Activated CD4-positive, alpha-beta T cell treated with anti-CD3 and anti-CD28 coated beads for 36 hours (primary cell): ENCODE measurements around the gene GDI1. TPM values are rescaled to one million over a fixed set of nuclear protein-coding genes. Genes with fewer than 3 reads are reported as not detected.
"Not testable (repeated sequence)": the region's sequence is repeated elsewhere in the genome, so short reads cannot be mapped to it uniquely, and the experiment has no call there.

ENCODE experiments used
- ATAC-seq: fragments of 200-7000 bp; cut with Tn5 transposase; one replicate; pipeline ENCODE4 v1.10.0; 2021; ENCODE audit warnings: mild to moderate bottlenecking, moderate library complexity
- CTCF ChIA-PET: fragments of 350-600 bp; sonication (Branson Sonifier 250); formaldehyde crosslinking; loops from one replicate; lab custom pipeline; 2021; ENCODE audit warnings: antibody characterized with exemption; lab: Charles Lee
- POLR2A ChIA-PET: fragments of 350-600 bp; sonication (Branson Sonifier 250); formaldehyde crosslinking; loops from one replicate; lab custom pipeline; 2021; ENCODE audit warnings: antibody characterized with exemption, inconsistent platforms; lab: Charles Lee
- DNase-seq: peaks from one replicate; pipeline ENCODE4 v3.0.0-alpha.2; 2020
- H3K27ac Mint-ChIP-seq: one replicate; pipeline ENCODE4 v1.8.0; 2021; ENCODE audit warnings: mixed read lengths
- H3K27me3 Mint-ChIP-seq: one replicate; pipeline ENCODE4 v1.8.0; 2021; ENCODE audit warnings: mixed read lengths
- H3K36me3 Mint-ChIP-seq: one replicate; pipeline ENCODE4 v1.8.0; 2021; ENCODE audit warnings: low read depth, mixed read lengths
- H3K4me1 Mint-ChIP-seq: one replicate; pipeline ENCODE4 v1.8.0; 2021; ENCODE audit warnings: mixed read lengths
- H3K4me3 Mint-ChIP-seq: one replicate; pipeline ENCODE4 v1.8.0; 2021; ENCODE audit warnings: mild to moderate bottlenecking, moderate library complexity, mixed read lengths
- H3K9me3 Mint-ChIP-seq: one replicate; pipeline ENCODE4 v1.8.0; 2021; ENCODE audit warnings: low read depth, mixed read lengths
- intact Hi-C, 2 experiments: fragments of 100-400 bp; cut with DNase I in 1 of 2; cut with micrococcal nuclease in 1 of 2; formaldehyde crosslinking; loops; one replicate each; pipeline versions ENCODE4 v1.14.2 to v1.15.1; 2022 to 2024; cut with DNase I, micrococcal nuclease
- total RNA-seq, 2 experiments: library from RNA; stranded (reverse); gene quantifications; one replicate each; pipeline ENCODE4 v1.2.3, GENCODE V29; 2021

The GDI1 gene
- total RNA-seq = 100 to 1,000 TPM; 100 to 117 TPM

DNA sequence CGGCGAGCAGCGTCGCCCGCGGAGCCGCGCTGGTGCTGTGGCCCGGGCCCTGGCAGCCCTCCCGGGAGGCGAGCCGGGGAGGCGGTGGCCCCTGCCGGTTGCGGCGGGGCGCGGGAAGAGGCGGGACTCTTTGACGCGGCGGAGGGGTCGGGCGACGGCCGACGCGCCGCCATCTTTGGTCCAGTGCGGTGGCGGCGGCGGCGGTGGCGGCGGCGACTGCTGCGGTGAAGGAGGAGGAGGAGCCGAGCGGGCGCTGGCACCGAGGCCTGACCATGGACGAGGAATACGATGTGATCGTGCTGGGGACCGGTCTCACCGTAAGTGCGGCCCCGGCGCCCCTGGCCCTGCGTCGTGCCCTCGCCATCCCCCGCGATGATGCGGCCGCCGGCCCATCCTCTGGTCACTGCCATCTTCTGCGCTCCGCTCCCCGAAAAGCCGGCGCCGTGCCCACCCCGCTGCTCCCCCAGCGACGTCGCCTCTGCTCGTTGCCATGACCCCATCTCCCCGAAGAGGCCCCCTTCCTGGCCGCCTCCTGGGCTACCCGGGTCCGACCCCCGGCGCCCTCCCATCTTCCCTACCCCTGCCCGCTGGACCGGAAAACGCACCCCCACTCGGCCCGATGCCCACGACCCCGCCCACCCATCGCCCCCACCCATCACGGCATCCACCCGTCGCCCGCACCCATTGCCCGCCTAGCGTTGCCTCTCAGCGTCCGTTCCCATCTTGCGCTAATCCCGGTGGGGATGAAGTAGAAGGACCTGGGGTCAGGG is at the start of gene GDI1:
Gene GDI1, plus strand, starts transcription at position 172 of the 770 bp plus-strand sequence. Its CDS starts 101 bp downstream, at position 273.
- intact Hi-C loops = loop anchor here in 1 of 2 experiments (1.0 to 2.0 kb wide), 6 partner anchors 22 to 80 kb away; partner anchors contain the start of genes FAM3A, LAGE3, PLXNA3 and RPL10
- peak within 1 kb of the TSS; percentile 87 for H3K27ac Mint-ChIP-seq
- no peaks in the 10 kb centered on the region for H3K27me3 Mint-ChIP-seq
- DNase-seq = peak; percentile 69
- no peaks in the 10 kb centered on the region for H3K9me3 Mint-ChIP-seq
- H3K4me3 Mint-ChIP-seq = peak within 1 kb of the TSS; percentile 83
- H3K4me1 Mint-ChIP-seq = peaks cover 22% of the 10 kb centered on the region
- ChIA-PET POLR2A (no interaction called here), CTCF (no interaction called here)
- peak; percentile 40 for ATAC-seq
- H3K36me3 Mint-ChIP-seq = peaks cover 19% of the 10 kb centered on the region

DNA sequence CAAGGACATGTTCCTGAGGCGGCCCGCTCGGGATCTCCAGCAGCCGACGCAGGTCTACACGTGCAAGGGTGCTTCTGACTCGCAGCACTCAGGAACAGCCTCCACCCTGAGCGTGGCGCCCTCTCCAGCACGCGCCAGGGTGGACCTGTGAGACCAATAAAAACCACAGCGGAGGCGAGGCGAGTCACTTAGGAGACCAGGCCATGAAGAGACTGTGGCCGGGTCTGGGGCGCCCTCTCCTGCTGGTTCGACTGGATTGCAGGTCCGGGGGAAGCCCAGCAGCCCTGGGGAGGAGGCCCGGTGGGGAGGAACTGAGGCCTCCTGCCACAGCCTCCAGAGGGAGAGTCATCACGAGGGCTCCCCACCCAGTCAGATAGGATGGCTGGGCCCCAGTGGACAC is 48.9 kb upstream of the GDI1 start:
- H3K9me3 Mint-ChIP-seq, H3K4me1 Mint-ChIP-seq, H3K27ac Mint-ChIP-seq, intact Hi-C loops, DNase-seq, H3K4me3 Mint-ChIP-seq, H3K27me3 Mint-ChIP-seq, CTCF ChIA-PET, H3K36me3 Mint-ChIP-seq, POLR2A ChIA-PET: not testable (repeated sequence)
- peak; percentile 48 for ATAC-seq

DNA sequence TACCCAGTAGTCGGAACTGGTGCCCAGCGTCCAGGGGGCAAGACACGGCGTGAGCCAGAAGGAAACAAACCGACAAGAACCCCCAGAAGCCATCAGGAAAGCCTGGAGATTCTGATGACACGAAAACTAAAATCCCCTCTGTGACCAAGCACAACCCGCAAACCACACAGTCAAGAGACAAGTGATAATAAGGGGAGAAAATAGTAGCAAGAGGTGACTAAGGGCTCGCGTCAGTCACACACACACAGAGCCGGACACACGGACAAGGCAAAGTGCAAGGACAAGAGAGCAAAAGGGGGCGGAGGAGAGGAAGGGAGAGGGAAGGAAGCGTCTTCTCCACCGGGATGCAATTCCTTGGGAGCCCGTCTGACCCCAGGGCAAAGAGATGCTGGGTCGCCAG is 48.3 kb upstream of the GDI1 start:
- POLR2A ChIA-PET, intact Hi-C loops, H3K36me3 Mint-ChIP-seq, H3K4me1 Mint-ChIP-seq, H3K27ac Mint-ChIP-seq, H3K4me3 Mint-ChIP-seq, DNase-seq, H3K9me3 Mint-ChIP-seq, CTCF ChIA-PET, H3K27me3 Mint-ChIP-seq: not testable (repeated sequence)
- ATAC-seq = peak; percentile 16

DNA sequence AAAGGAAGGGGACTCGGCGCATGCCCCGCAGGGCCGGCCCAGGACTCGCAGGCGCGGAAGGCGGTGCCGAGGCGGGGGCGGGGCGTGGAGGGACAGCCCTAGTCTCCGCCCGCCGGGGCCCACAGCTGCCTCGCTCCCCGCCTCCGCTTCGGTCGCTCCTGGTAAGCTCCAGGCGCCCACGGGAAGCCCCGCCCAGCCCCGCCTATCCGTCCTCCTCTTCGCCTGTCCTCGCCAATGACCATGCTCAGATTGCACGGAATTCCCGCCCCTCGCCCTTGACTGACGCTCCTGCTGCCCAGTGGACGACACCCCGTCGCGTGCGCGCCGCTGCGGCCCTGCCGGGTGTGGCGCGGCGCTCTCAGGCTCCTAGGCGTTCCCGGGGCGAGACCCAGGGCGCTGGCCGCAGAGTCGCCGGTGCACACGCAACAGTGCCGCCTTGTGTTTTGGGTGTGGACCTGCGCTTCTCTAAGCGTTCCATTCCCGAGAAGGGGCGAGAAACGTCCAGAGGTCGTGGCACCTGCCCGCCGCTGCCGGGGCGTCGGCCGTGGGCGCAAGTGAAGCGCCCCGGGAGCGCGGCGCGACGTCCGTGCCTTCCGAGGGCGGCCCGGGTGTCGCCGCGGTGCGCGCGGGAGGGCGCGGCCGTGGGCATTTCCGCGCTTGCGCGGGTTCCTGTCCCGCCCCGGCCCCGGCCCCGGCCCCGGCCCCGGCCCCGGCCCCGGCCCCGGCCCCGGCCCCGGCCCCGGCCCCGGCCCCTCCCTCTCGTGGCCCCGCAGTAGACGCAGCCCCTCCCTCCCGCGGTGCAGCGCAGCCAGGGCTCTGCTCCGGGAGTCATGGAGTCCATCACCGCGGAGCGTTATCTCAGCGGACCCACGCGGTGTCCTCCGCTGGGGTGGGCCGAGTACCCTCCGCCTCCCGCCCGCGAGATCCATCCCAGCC is 46.9 kb upstream of the GDI1 start:
- CTCF ChIA-PET, intact Hi-C loops, H3K4me1 Mint-ChIP-seq, H3K4me3 Mint-ChIP-seq, DNase-seq, H3K9me3 Mint-ChIP-seq, H3K36me3 Mint-ChIP-seq, POLR2A ChIA-PET, H3K27ac Mint-ChIP-seq, H3K27me3 Mint-ChIP-seq: not testable (repeated sequence)
- peak; percentile 75 for ATAC-seq

DNA sequence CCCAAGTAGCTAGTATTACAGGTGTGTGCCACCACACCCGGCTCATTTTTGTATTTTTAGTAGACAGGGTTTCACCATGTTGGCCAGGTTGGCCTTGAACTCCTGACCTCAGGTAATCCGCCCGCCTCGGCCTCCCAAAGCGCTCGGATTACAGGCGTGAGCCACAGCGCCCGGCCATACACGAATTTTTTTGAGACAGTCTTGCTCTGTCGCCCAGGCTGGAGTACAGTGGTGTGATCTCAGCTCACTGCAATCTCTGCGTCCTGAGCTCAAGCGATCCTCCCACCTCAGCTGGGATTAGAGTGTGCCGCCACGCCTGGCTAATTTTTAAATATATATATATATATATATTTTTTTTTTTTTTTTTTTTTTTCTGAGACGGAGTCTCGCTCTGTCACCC is 40.6 kb upstream of the GDI1 start:
- intact Hi-C loops, H3K9me3 Mint-ChIP-seq, H3K4me1 Mint-ChIP-seq, H3K27me3 Mint-ChIP-seq, POLR2A ChIA-PET, H3K27ac Mint-ChIP-seq, DNase-seq, ATAC-seq, CTCF ChIA-PET: not testable (repeated sequence)
- peak overlapping the region; percentile 99 for H3K4me3 Mint-ChIP-seq
- H3K36me3 Mint-ChIP-seq = peaks cover 33% of the 10 kb centered on the region

DNA sequence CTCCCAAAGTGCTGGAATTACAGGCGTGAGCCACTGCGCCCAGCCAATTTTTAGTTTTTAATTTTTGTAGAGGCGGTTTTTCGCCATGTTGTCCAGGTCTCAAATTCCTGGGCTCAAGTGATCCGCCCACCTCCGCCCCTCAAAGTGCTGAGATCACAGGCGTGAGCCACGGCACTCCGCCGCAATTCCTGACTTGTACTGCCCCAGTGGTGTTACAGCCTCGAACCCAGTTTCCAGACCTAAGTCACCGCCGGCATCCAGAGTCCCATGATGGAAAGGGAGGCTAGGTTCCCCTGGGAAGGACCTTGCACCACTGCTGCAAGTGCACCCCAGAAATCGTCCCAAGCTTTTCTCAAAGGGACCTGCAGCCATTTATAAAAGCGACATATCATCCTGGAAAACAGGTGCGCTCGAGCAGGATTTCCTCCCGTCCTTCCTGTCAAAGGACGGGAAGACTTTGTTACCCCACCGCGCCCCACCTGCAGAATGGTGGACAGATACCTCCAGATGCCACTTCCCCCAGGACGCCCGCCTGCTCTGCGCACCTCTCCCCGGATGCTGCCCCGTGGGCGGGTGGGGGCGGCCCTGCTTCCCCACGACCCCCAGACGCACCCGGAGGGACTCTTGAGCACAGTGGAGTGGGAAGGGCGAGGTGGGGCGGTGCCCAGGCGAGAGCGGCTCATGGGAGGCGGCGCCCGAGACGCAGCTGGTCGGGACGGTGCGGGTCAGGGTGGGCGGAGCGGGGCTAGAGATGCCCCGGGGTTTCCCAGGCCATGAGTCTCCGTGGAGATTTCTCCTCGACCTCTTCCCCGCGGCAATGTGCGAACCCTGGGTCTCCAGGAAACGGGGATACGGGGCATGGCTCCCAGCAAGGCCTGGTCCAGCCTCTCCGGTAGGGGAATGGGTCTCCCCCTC is 39.7 kb upstream of the GDI1 start:
- ATAC-seq (peak; percentile 48), DNase-seq (peak; percentile 76)
- no peaks in the 10 kb centered on the region for H3K27me3 Mint-ChIP-seq
- no peaks in the 10 kb centered on the region for H3K9me3 Mint-ChIP-seq
- peaks cover 35% of the 10 kb centered on the region for H3K36me3 Mint-ChIP-seq
- H3K4me1 Mint-ChIP-seq = no peaks in the 10 kb centered on the region
- ChIA-PET POLR2A (interaction anchor here (0.6 to 1.0 kb wide), 5 partner anchors 12 to 128 kb away, joined by 3 to 7 read pairs (median 4); partner anchors contain the start of genes DNASE1L1 and EMD), CTCF (interaction anchor here (1.0 to 1.4 kb wide), 2 partner anchors 15 to 32 kb away, joined by 3 to 5 read pairs; no protein-coding TSS in a partner anchor)
- peak overlapping the region; percentile 99 for H3K4me3 Mint-ChIP-seq
- peak overlapping the region; percentile 100 for H3K27ac Mint-ChIP-seq
- intact Hi-C loops = no loop called here

DNA sequence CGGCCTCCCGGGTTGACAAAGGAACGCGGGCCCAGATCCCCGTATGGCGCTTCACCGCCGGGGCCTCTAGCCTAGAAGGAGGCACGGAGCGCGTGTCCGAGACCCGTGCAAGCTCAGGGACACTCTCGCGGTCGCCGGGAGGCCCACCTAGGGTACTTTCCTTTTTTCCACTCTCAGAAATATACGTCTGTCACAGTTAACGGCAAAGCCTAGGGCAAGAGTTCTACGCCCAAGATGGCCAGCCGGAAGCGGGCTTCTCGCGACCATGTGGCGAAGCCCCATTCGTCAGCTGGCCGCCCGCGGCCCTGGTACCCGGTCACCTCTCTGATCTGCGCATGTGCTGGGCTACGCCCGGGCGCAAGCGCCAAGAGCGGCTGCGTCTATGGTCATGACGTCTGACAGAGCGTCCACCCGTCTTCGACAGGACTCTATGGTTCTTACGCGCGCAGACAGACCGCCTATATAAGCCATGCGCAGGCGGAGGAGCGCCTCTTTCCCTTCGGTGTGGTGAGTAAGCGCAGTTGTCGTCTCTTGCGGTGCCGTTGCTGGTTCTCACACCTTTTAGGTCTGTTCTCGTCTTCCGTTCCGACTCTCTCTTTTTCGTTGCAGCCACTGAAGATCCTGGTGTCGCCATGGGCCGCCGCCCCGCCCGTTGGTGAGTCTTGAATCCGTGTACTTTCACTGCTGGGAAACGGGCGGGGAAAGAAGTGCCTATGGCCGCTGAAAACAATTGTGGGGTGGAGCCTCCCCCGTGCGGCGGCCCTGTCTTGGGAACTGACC is 38.9 kb upstream of the GDI1 start, which contains the start of gene RPL10:
Gene RPL10, plus strand, starts transcription at position 490 of the 780 bp plus-strand sequence. Its CDS starts 143 bp downstream, at position 633.
- ATAC-seq (peak; percentile 80), DNase-seq (peak; percentile 94)
- intact Hi-C loops = loop anchor here in 1 of 2 experiments (1.0 to 2.0 kb wide), 12 partner anchors 13 to 674 kb away; partner anchors contain the start of genes ABCD1, ATP6AP1, BCAP31 and FAM3A
- Mint-ChIP-seq H3K4me1 (no peaks in the 10 kb centered on the region), H3K9me3 (no peaks in the 10 kb centered on the region), H3K4me3 (peak within 1 kb of the TSS; percentile 99), H3K27me3 (no peaks in the 10 kb centered on the region), H3K36me3 (peaks cover 35% of the 10 kb centered on the region), H3K27ac (peak within 1 kb of the TSS; percentile 100)
- ChIA-PET POLR2A (interaction anchor here (0.6 to 1.6 kb wide), 6 partner anchors 11 to 127 kb away, joined by 3 to 7 read pairs (median 4); partner anchors contain the start of genes DNASE1L1 and EMD), CTCF (interaction anchor here (1.0 to 1.4 kb wide), 2 partner anchors 14 to 31 kb away, joined by 3 to 5 read pairs; no protein-coding TSS in a partner anchor)

DNA sequence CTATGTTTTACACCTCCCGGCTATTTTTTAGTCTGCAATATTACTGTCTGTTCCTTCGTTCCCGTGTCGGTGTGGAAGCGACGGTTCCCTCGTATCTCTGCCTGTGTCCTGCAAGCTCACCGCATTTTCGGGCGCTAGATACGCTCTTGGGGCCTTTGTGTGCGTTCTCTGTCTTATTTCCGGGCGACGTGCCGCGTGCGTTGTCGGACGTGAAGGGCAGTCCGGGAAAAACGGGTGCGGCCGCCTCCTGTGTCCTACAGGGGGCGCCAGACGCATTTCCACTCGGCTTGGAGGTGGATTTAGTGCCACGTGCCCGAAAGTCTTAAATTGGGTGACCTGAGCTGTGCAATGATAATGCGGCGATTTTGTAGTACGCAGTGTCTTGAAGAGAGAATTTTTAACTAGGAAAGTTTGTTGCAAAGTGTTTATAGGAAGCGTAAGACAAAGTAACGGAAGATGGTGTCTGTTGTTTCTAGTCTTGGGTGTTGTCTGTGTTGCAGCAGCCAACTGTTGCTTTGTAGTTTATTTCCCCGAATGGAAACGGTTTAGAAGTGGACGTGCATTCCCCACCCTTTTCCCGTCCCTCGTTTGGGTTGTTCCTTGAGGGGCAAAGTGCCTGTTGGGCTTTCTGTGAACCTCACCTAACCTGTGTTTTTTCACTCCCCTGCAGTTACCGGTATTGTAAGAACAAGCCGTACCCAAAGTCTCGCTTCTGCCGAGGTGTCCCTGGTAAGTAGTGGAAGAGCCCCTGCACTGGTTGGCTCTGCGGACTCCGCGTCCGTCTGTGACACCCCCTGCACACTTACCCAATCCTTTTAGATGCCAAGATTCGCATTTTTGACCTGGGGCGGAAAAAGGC is 38.1 kb upstream of the GDI1 start:
- DNase-seq (peak; percentile 90), ATAC-seq (peak; percentile 35)
- H3K27me3 Mint-ChIP-seq = no peaks in the 10 kb centered on the region
- intact Hi-C loops = loop anchor here in 1 of 2 experiments (1.0 to 2.0 kb wide), 12 partner anchors 12 to 675 kb away; partner anchors contain the start of genes ABCD1, ATP6AP1, BCAP31 and FAM3A
- no peaks in the 10 kb centered on the region for H3K4me1 Mint-ChIP-seq
- ChIA-PET POLR2A (interaction anchor here (1.6 to 1.7 kb wide), 2 partner anchors 13 to 28 kb away, joined by 3 to 7 read pairs; no protein-coding TSS in a partner anchor), CTCF (interaction anchor here (1.9 kb wide), 1 partner anchor 12 kb away, joined by 9 read pairs; the partner anchor contains the start of gene TAFAZZIN)
- H3K9me3 Mint-ChIP-seq = no peaks in the 10 kb centered on the region
- H3K27ac Mint-ChIP-seq = peak overlapping the region; percentile 100
- peaks cover 35% of the 10 kb centered on the region for H3K36me3 Mint-ChIP-seq
- peak overlapping the region; percentile 99 for H3K4me3 Mint-ChIP-seq
